H4 (cell line): ENCODE data around the gene TBCD. TPM values are rescaled to one million over a fixed set of nuclear protein-coding genes. Genes with fewer than 3 reads are reported as not detected.

Experiments
- DNase-seq: peaks from one replicate; pipeline ENCODE4 v3.0.0-alpha.2; 2015; ENCODE audit warnings: low spot score
- total RNA-seq: library from RNA; depleted of rRNA; stranded (reverse); fragments of >200 nt; shearing (Covaris generic); gene quantifications from 2 replicates; pipeline ENCODE4 v1.2.3, GENCODE V29; 2014

The TBCD gene
- total RNA-seq, 1 experiment from 2014 or later: 17.6 TPM

- no peak for DNase-seq
These were observed 156.1 kb downstream of the TBCD start for GRCh38 chr17:82907797-82908542.

- DNase-seq: no peak
These were observed 156.8 kb downstream of the TBCD start for GRCh38 chr17:82908543-82909160.

- no peak for DNase-seq
These were observed 157.5 kb downstream of the TBCD start for GRCh38 chr17:82909322-82909904.

- DNase-seq: no peak
These were observed 158.2 kb downstream of the TBCD start for GRCh38 chr17:82910041-82910481.

GRCh38 chr17:82910770-82911169 is 158.9 kb downstream of the TBCD start:
- no peak for DNase-seq

GRCh38 chr17:82911822-82912221 is 160.0 kb downstream of the TBCD start:
- DNase-seq: no peak

GRCh38 chr17:82912484-82913089 is 160.7 kb downstream of the TBCD start:
- DNase-seq: no peak

- no peak for DNase-seq
These were observed 161.6 kb downstream of the TBCD start for GRCh38 chr17:82913304-82914043.

GRCh38 chr17:82914375-82914774 is 162.5 kb downstream of the TBCD start:
- DNase-seq: no peak

GRCh38 chr17:82915010-82915756 is 163.3 kb downstream of the TBCD start:
- DNase-seq: no peak

- DNase-seq: no peak
These were observed 163.8 kb downstream of the TBCD start for GRCh38 chr17:82915757-82916027.

- DNase-seq: no peak
These were observed 166.0 kb downstream of the TBCD start for GRCh38 chr17:82917699-82918345.

GRCh38 chr17:82918508-82918907 is 166.6 kb downstream of the TBCD start:
- DNase-seq: no peak

- DNase-seq: no peak
These were observed 168.3 kb downstream of the TBCD start for GRCh38 chr17:82920150-82920549.

- no peak for DNase-seq
These were observed 168.8 kb downstream of the TBCD start for GRCh38 chr17:82920715-82921114.

GRCh38 chr17:82921426-82921825 is 169.6 kb downstream of the TBCD start:
- DNase-seq: no peak

GRCh38 chr17:82922646-82923045 is 170.8 kb downstream of the TBCD start:
- no peak for DNase-seq

- DNase-seq: no peak
These were observed 171.7 kb downstream of the TBCD start for GRCh38 chr17:82923366-82924113.

GRCh38 chr17:82924214-82924613 is 172.3 kb downstream of the TBCD start:
- DNase-seq: no peak

- DNase-seq: peak; percentile 37
These were observed 172.9 kb downstream of the TBCD start for GRCh38 chr17:82924812-82925211.
